ENCODE measurements around the gene NOXRED1. TPM values are rescaled to one million over a fixed set of nuclear protein-coding genes. Genes with fewer than 3 reads are reported as not detected.

NOXRED1 gene
- total and polyA plus RNA-seq, 2 donors, result 0.14 to 0.69 TPM

GRCh38 chr14:77344377-77344996, 78.8 kb downstream of the NOXRED1 start:
- Histone ChIP-seq H3K4me3 (ENCODE audit: low read depth, low read length) (no peak overlapping the region), H3K4me1 (ENCODE audit: insufficient read depth) (no peaks in the 10 kb centered on the region), H3K36me3 (ENCODE audit: insufficient read depth) (no peaks in the 10 kb centered on the region), H3K27ac (ENCODE audit: low read depth) (no peak overlapping the region)
- WGBS, result 71% methylated on average over 3 of the region's 3 CpGs
- DNase-seq (ENCODE audit: extremely low spot score), result no peak

Small RNA genes within 50 kb of the gene (small RNA-seq; reads per million reads assigned to genes)
- gene RF00404, result not detected

Other genes starting within 250 kb of the NOXRED1 start
- 0.85 TPM for gene TMEM63C, start 241.7 kb downstream of the NOXRED1 start, total RNA-seq
- gene TMEM63C, start 241.7 kb downstream of the NOXRED1 start, polyA plus RNA-seq, result 0.30 TPM
- not detected for gene NGB, start 152.3 kb downstream of the NOXRED1 start, total RNA-seq
- not detected for gene NGB, start 152.3 kb downstream of the NOXRED1 start, polyA plus RNA-seq
- gene POMT2, start 102.6 kb downstream of the NOXRED1 start, total RNA-seq, result 16.7 TPM
- 10.5 TPM for gene POMT2, start 102.6 kb downstream of the NOXRED1 start, polyA plus RNA-seq
- 11.4 TPM for gene GSTZ1, start 102.5 kb downstream of the NOXRED1 start, total RNA-seq
- 17.8 TPM for gene GSTZ1, start 102.5 kb downstream of the NOXRED1 start, polyA plus RNA-seq
- gene TMED8, start 46.4 kb downstream of the NOXRED1 start, total RNA-seq, result 12.3 TPM
- 6.3 TPM for gene TMED8, start 46.4 kb downstream of the NOXRED1 start, polyA plus RNA-seq
- gene SAMD15, start 46.1 kb downstream of the NOXRED1 start, total RNA-seq, result 1.3 TPM
- gene SAMD15, start 46.1 kb downstream of the NOXRED1 start, polyA plus RNA-seq, result 0.44 TPM
- gene VIPAS39, start 34.1 kb upstream of the NOXRED1 start, total RNA-seq, result 21.5 TPM
- 19.5 TPM for gene VIPAS39, start 34.1 kb upstream of the NOXRED1 start, polyA plus RNA-seq
- 66.2 TPM for gene AHSA1, start 34.6 kb upstream of the NOXRED1 start, total RNA-seq
- gene AHSA1, start 34.6 kb upstream of the NOXRED1 start, polyA plus RNA-seq, result 126 TPM
- gene ISM2, start 75.3 kb upstream of the NOXRED1 start, total RNA-seq, result not detected
- gene ISM2, start 75.3 kb upstream of the NOXRED1 start, polyA plus RNA-seq, result 0.51 TPM
- 55.0 TPM for gene SPTLC2, start 193.1 kb upstream of the NOXRED1 start, total RNA-seq
- 12.8 TPM for gene SPTLC2, start 193.1 kb upstream of the NOXRED1 start, polyA plus RNA-seq